IMR-90 (cell line): ENCODE measurements around the gene DDX50.
"Not testable (repeated sequence)": the region's sequence is repeated elsewhere in the genome, so short reads cannot be mapped to it uniquely, and the experiment has no call there.

ENCODE experiments used
- CEBPB ChIP-seq: IDR thresholded peaks from 2 replicates; pipeline ENCODE4 v1.6.1; 2012; ENCODE audit warnings: low read depth, low read length, improper control_type of control experiment
- CTCF ChIP-seq: conservative IDR thresholded peaks from 2 replicates; pipeline ENCODE4 v1.5.1; 2012; ENCODE audit warnings: mild to moderate bottlenecking, low read depth, low read length, improper control_type of control experiment
- MAFK ChIP-seq: IDR thresholded peaks from 2 replicates; pipeline ENCODE4 v1.6.1; 2012; ENCODE audit warnings: low read depth, low read length, improper control_type of control experiment
- MXI1 ChIP-seq: IDR thresholded peaks from 2 replicates; pipeline ENCODE4 v1.6.1; 2012; ENCODE audit warnings: low read depth, mild to moderate bottlenecking, low read length, moderate library complexity, borderline replicate concordance
- POLR2A ChIP-seq: IDR thresholded peaks from 2 replicates; pipeline ENCODE4 v1.6.1; 2012; ENCODE audit warnings: mild to moderate bottlenecking, low read depth, low read length
- USF2 ChIP-seq: fragments of 150-350 bp; IDR thresholded peaks from 2 replicates; pipeline ENCODE4 v1.6.1; 2017; ENCODE audit warnings: mild to moderate bottlenecking, antibody characterized with exemption, low read length, low read depth

- not testable (repeated sequence) for TF ChIP-seq POLR2A, CTCF, MAFK, MXI1, CEBPB, USF2
Observed at GRCh38 chr10:68929888-68930287, 28.8 kb downstream of the DDX50 start.
